Activated CD4-positive, alpha-beta memory T cell treated with anti-CD3 and anti-CD28 coated beads, Interleukin-2, amount 10 ng/mL, durations not matched to agents 7 days and 5 days (primary cell): ENCODE measurements around the gene FAM193A. TPM values are rescaled to one million over a fixed set of nuclear protein-coding genes. Genes with fewer than 3 reads are reported as not detected.

Experiments
- CTCF ChIA-PET: fragments of 350-600 bp; sonication (Branson Sonifier 250); formaldehyde crosslinking; loops from one replicate; lab custom pipeline; 2021; ENCODE audit warnings: antibody characterized with exemption, inconsistent platforms; lab: Charles Lee
- POLR2A ChIA-PET: fragments of 350-600 bp; sonication (Branson Sonifier 250); formaldehyde crosslinking; loops from one replicate; lab custom pipeline; 2021; ENCODE audit warnings: antibody characterized with exemption; lab: Charles Lee
- DNase-seq: peaks from one replicate; pipeline ENCODE4 v3.0.0-alpha.2; 2020
- H3K27ac Mint-ChIP-seq: one replicate; pipeline ENCODE4 v1.8.0; 2021; ENCODE audit warnings: mild to moderate bottlenecking, mixed read lengths
- H3K27me3 Mint-ChIP-seq: one replicate; pipeline ENCODE4 v1.8.0; 2021; ENCODE audit warnings: mixed read lengths
- H3K36me3 Mint-ChIP-seq: one replicate; pipeline ENCODE4 v1.8.0; 2021; ENCODE audit warnings: low read depth, mixed read lengths
- H3K4me1 Mint-ChIP-seq: one replicate; pipeline ENCODE4 v1.8.0; 2021; ENCODE audit warnings: mixed read lengths
- H3K4me3 Mint-ChIP-seq: one replicate; pipeline ENCODE4 v1.8.0; 2021; ENCODE audit warnings: mild to moderate bottlenecking, mixed read lengths
- H3K9me3 Mint-ChIP-seq: one replicate; pipeline ENCODE4 v1.8.0; 2021; ENCODE audit warnings: mixed read lengths
- total RNA-seq, 2 experiments: library from RNA; stranded (reverse); gene quantifications; one replicate each; pipeline ENCODE4 v1.2.3, GENCODE V29; 2021

The FAM193A gene
- total RNA-seq, 2 experiments from 2014 or later: 27.4 to 27.9 TPM

- Mint-ChIP-seq H3K36me3 (peaks cover 23% of the 10 kb centered on the region), H3K27ac (no peak overlapping the region), H3K4me3 (no peak overlapping the region), H3K27me3 (no peaks in the 10 kb centered on the region), H3K4me1 (no peaks in the 10 kb centered on the region), H3K9me3 (no peaks in the 10 kb centered on the region)
- no peak for DNase-seq
- ChIA-PET POLR2A (no interaction called here), CTCF (no interaction called here)
These were observed 101.6 kb downstream of the FAM193A start for GRCh38 chr4:2637956-2638552.

GRCh38 chr4:2638730-2639129 is 102.3 kb downstream of the FAM193A start:
- POLR2A ChIA-PET: no interaction called here
- CTCF ChIA-PET: no interaction called here
- no peaks in the 10 kb centered on the region for H3K9me3 Mint-ChIP-seq
- no peak for DNase-seq
- no peaks in the 10 kb centered on the region for H3K4me1 Mint-ChIP-seq
- peaks cover 26% of the 10 kb centered on the region for H3K36me3 Mint-ChIP-seq
- H3K27me3 Mint-ChIP-seq: no peaks in the 10 kb centered on the region
- no peak overlapping the region for H3K4me3 Mint-ChIP-seq
- no peak overlapping the region for H3K27ac Mint-ChIP-seq

GRCh38 chr4:2642968-2643367 is 106.5 kb downstream of the FAM193A start:
- Mint-ChIP-seq H3K36me3 (peaks cover 30% of the 10 kb centered on the region), H3K27me3 (no peaks in the 10 kb centered on the region), H3K4me1 (no peaks in the 10 kb centered on the region), H3K27ac (no peak overlapping the region), H3K4me3 (no peak overlapping the region), H3K9me3 (no peaks in the 10 kb centered on the region)
- ChIA-PET POLR2A (no interaction called here), CTCF (interaction anchor here (0.6 kb wide), 1 partner anchor 306 kb away, joined by 3 read pairs; no protein-coding TSS in a partner anchor)
- peak; percentile 13 for DNase-seq

- no peaks in the 10 kb centered on the region for H3K9me3 Mint-ChIP-seq
- H3K27ac Mint-ChIP-seq: no peak overlapping the region
- ChIA-PET POLR2A (no interaction called here), CTCF (interaction anchor here (0.6 kb wide), 1 partner anchor 307 kb away, joined by 3 read pairs; no protein-coding TSS in a partner anchor)
- peak; percentile 9 for DNase-seq
- no peaks in the 10 kb centered on the region for H3K27me3 Mint-ChIP-seq
- H3K4me3 Mint-ChIP-seq: no peak overlapping the region
- no peaks in the 10 kb centered on the region for H3K4me1 Mint-ChIP-seq
- H3K36me3 Mint-ChIP-seq: peaks cover 36% of the 10 kb centered on the region
These were observed 107.1 kb downstream of the FAM193A start for GRCh38 chr4:2643555-2643954.

- H3K9me3 Mint-ChIP-seq: no peaks in the 10 kb centered on the region
- ChIA-PET POLR2A (no interaction called here), CTCF (interaction anchor here (0.6 kb wide), 1 partner anchor 10 kb away, joined by 4 read pairs; no protein-coding TSS in a partner anchor)
- DNase-seq: peak; percentile 4
- H3K4me1 Mint-ChIP-seq: peaks cover 4% of the 10 kb centered on the region
- H3K27me3 Mint-ChIP-seq: no peaks in the 10 kb centered on the region
- H3K36me3 Mint-ChIP-seq: peaks cover 44% of the 10 kb centered on the region
- no peak overlapping the region for H3K27ac Mint-ChIP-seq
- no peak overlapping the region for H3K4me3 Mint-ChIP-seq
These were observed 110.1 kb downstream of the FAM193A start for GRCh38 chr4:2646396-2647149.

- Mint-ChIP-seq H3K27ac (no peak overlapping the region), H3K36me3 (peaks cover 51% of the 10 kb centered on the region)
- POLR2A ChIA-PET: no interaction called here
These were observed 111.1 kb downstream of the FAM193A start for GRCh38 chr4:2647403-2648158.

GRCh38 chr4:2648159-2648814 is 111.8 kb downstream of the FAM193A start:
- Mint-ChIP-seq H3K27me3 (no peaks in the 10 kb centered on the region), H3K4me1 (peaks cover 15% of the 10 kb centered on the region), H3K27ac (no peak overlapping the region), H3K4me3 (no peak overlapping the region), H3K9me3 (no peaks in the 10 kb centered on the region), H3K36me3 (peaks cover 51% of the 10 kb centered on the region)
- peak; percentile 4 for DNase-seq
- CTCF ChIA-PET: no interaction called here
- POLR2A ChIA-PET: no interaction called here

More at GRCh38 chr4:2647403-2648158, 111.1 kb downstream of the FAM193A start:
- no peaks in the 10 kb centered on the region for H3K9me3 Mint-ChIP-seq
- CTCF ChIA-PET: no interaction called here
- peaks cover 14% of the 10 kb centered on the region for H3K4me1 Mint-ChIP-seq
- DNase-seq: peak; percentile 7
- H3K27me3 Mint-ChIP-seq: no peaks in the 10 kb centered on the region
- H3K4me3 Mint-ChIP-seq: no peak overlapping the region

- Mint-ChIP-seq H3K27ac (no peak overlapping the region), H3K36me3 (peaks cover 51% of the 10 kb centered on the region), H3K27me3 (no peaks in the 10 kb centered on the region), H3K4me1 (peaks cover 15% of the 10 kb centered on the region), H3K9me3 (no peaks in the 10 kb centered on the region), H3K4me3 (no peak overlapping the region)
- no peak for DNase-seq
- CTCF ChIA-PET: no interaction called here
- POLR2A ChIA-PET: no interaction called here
These were observed 113.2 kb downstream of the FAM193A start for GRCh38 chr4:2649604-2650114.

- no peak overlapping the region for H3K27ac Mint-ChIP-seq
- H3K36me3 Mint-ChIP-seq: peaks cover 48% of the 10 kb centered on the region
- no peak for DNase-seq
- ChIA-PET CTCF (no interaction called here), POLR2A (no interaction called here)
- H3K9me3 Mint-ChIP-seq: no peaks in the 10 kb centered on the region
- no peaks in the 10 kb centered on the region for H3K27me3 Mint-ChIP-seq
- no peak overlapping the region for H3K4me3 Mint-ChIP-seq
- H3K4me1 Mint-ChIP-seq: peaks cover 15% of the 10 kb centered on the region
These were observed 113.8 kb downstream of the FAM193A start for GRCh38 chr4:2650276-2650675.

GRCh38 chr4:2651546-2651945 is 115.1 kb downstream of the FAM193A start:
- no peaks in the 10 kb centered on the region for H3K27me3 Mint-ChIP-seq
- no peaks in the 10 kb centered on the region for H3K9me3 Mint-ChIP-seq
- H3K4me1 Mint-ChIP-seq: peaks cover 15% of the 10 kb centered on the region
- H3K4me3 Mint-ChIP-seq: no peak overlapping the region
- DNase-seq: no peak
- H3K36me3 Mint-ChIP-seq: peaks cover 47% of the 10 kb centered on the region
- ChIA-PET CTCF (no interaction called here), POLR2A (no interaction called here)
- no peak overlapping the region for H3K27ac Mint-ChIP-seq

- H3K27me3 Mint-ChIP-seq: no peaks in the 10 kb centered on the region
- no peak overlapping the region for H3K27ac Mint-ChIP-seq
- H3K36me3 Mint-ChIP-seq: peaks cover 47% of the 10 kb centered on the region
- H3K4me3 Mint-ChIP-seq: no peak overlapping the region
- H3K4me1 Mint-ChIP-seq: peaks cover 15% of the 10 kb centered on the region
- ChIA-PET POLR2A (no interaction called here), CTCF (no interaction called here)
- no peaks in the 10 kb centered on the region for H3K9me3 Mint-ChIP-seq
- no peak for DNase-seq
These were observed 115.6 kb downstream of the FAM193A start for GRCh38 chr4:2651998-2652397.

- Mint-ChIP-seq H3K4me3 (no peak overlapping the region), H3K27ac (no peak overlapping the region), H3K36me3 (peaks cover 48% of the 10 kb centered on the region), H3K4me1 (peaks cover 15% of the 10 kb centered on the region), H3K9me3 (no peaks in the 10 kb centered on the region), H3K27me3 (no peaks in the 10 kb centered on the region)
- DNase-seq: no peak
- ChIA-PET POLR2A (no interaction called here), CTCF (no interaction called here)
These were observed 116.1 kb downstream of the FAM193A start for GRCh38 chr4:2652415-2653160.
